ENCODE measurements around the gene ITGB5. TPM values are rescaled to one million over a fixed set of nuclear protein-coding genes. Genes with fewer than 3 reads are reported as not detected.

Gene ITGB5
- polyA plus RNA-seq, 1 experiment, result 393 TPM

GRCh38 chr3:124779116-124779515 is 108.0 kb downstream of the ITGB5 start:
- TF ChIP-seq CTCF (IDR thresholded peaks at IDR 0.05; ENCODE audit: insufficient read depth, low read depth, low read length), result no peak
- Histone ChIP-seq H3K27me3 (ENCODE audit: control insufficient read depth, insufficient read depth, low read length) (no peaks in the 10 kb centered on the region), H3K4me3 (ENCODE audit: low read depth, low read length) (no peak overlapping the region), H3K36me3 (ENCODE audit: control insufficient read depth, insufficient read depth, low read length) (0 out of 2 replicates have a peak, but pooled peaks cover 1% of the 10 kb centered on the region)
- POLR2A ChIA-PET, result no interaction called here
- no peak for DNase-seq (ENCODE audit: low read depth)
- CTCF ChIA-PET, result interaction anchor here (0.7 to 3.7 kb wide), 6 partner anchors 8 to 123 kb away, joined by 3 to 25 read pairs (median 11); no protein-coding TSS in a partner anchor

GRCh38 chr3:124777762-124778470 is 109.2 kb downstream of the ITGB5 start:
- TF ChIP-seq CTCF (IDR thresholded peaks at IDR 0.05; ENCODE audit: insufficient read depth, low read depth, low read length), result no peak
- ChIA-PET CTCF (interaction anchor here (2.3 to 3.7 kb wide), 3 partner anchors 9 to 124 kb away, joined by 10 to 25 read pairs (median 12); no protein-coding TSS in a partner anchor), POLR2A (no interaction called here)
- Histone ChIP-seq H3K36me3 (ENCODE audit: control insufficient read depth, insufficient read depth, low read length) (peaks cover 3% of the 10 kb centered on the region; the same call in 1 of the 2 replicates), H3K27me3 (ENCODE audit: control insufficient read depth, insufficient read depth, low read length) (no peaks in the 10 kb centered on the region), H3K4me3 (ENCODE audit: low read depth, low read length) (no peak overlapping the region)
- DNase-seq (ENCODE audit: low read depth), result no peak

- DNase-seq (ENCODE audit: low read depth), result no peak
- no peak for TF ChIP-seq CTCF (IDR thresholded peaks at IDR 0.05; ENCODE audit: insufficient read depth, low read depth, low read length)
- Histone ChIP-seq H3K27me3 (ENCODE audit: control insufficient read depth, insufficient read depth, low read length) (no peaks in the 10 kb centered on the region), H3K4me3 (ENCODE audit: low read depth, low read length) (no peak overlapping the region), H3K36me3 (ENCODE audit: control insufficient read depth, insufficient read depth, low read length) (peaks cover 3% of the 10 kb centered on the region; the same call in 1 of the 2 replicates)
- ChIA-PET POLR2A (no interaction called here), CTCF (interaction anchor here (2.3 to 2.8 kb wide), 2 partner anchors 10 to 125 kb away, joined by 10 to 12 read pairs; no protein-coding TSS in a partner anchor)
These were observed 110.3 kb downstream of the ITGB5 start for GRCh38 chr3:124776856-124777255.

- no peak for DNase-seq (ENCODE audit: low read depth)
- ChIA-PET CTCF (no interaction called here), POLR2A (no interaction called here)
- TF ChIP-seq CTCF (IDR thresholded peaks at IDR 0.05; ENCODE audit: insufficient read depth, low read depth, low read length), result no peak
- no peaks in the 10 kb centered on the region for H3K27me3 ChIP-seq (ENCODE audit: control insufficient read depth, insufficient read depth, low read length)
- H3K36me3 ChIP-seq (ENCODE audit: control insufficient read depth, insufficient read depth, low read length), result peaks cover 3% of the 10 kb centered on the region; the same call in 1 of the 2 replicates
- H3K4me3 ChIP-seq (ENCODE audit: low read depth, low read length), result no peak overlapping the region
These were observed 111.3 kb downstream of the ITGB5 start for GRCh38 chr3:124775877-124776276.

- Histone ChIP-seq H3K27me3 (ENCODE audit: control insufficient read depth, insufficient read depth, low read length) (no peaks in the 10 kb centered on the region), H3K4me3 (ENCODE audit: low read depth, low read length) (no peak overlapping the region), H3K36me3 (ENCODE audit: control insufficient read depth, insufficient read depth, low read length) (peaks cover 3% of the 10 kb centered on the region; the same call in 1 of the 2 replicates)
- TF ChIP-seq CTCF (IDR thresholded peaks at IDR 0.05; ENCODE audit: insufficient read depth, low read depth, low read length), result no peak
- no peak for DNase-seq (ENCODE audit: low read depth)
- ChIA-PET CTCF (interaction anchor here (0.6 to 1.6 kb wide), 4 partner anchors 11 to 126 kb away, joined by 3 to 9 read pairs (median 6); no protein-coding TSS in a partner anchor), POLR2A (no interaction called here)
These were observed 112.2 kb downstream of the ITGB5 start for GRCh38 chr3:124774841-124775402.
